KMS-11 (cell line): Measurements from ENCODE around the gene PTPRU.

Source experiments
- H2AFZ ChIP-seq: fragments of 200-600 bp; sonication (generic); 2 replicates; pipeline ENCODE4 v1.6.1; 2016; ENCODE audit warnings: antibody characterized with exemption, mixed run types, low read depth
- H3K27ac ChIP-seq: fragments of 200-600 bp; sonication (generic); 2 replicates; pipeline ENCODE4 v1.6.1; 2016; ENCODE audit warnings: mild to moderate bottlenecking, mixed run types
- H3K27me3 ChIP-seq: fragments of 200-600 bp; sonication (generic); 2 replicates; pipeline ENCODE4 v1.6.1; 2017; ENCODE audit warnings: mild to moderate bottlenecking, low read depth, mixed run types, moderate library complexity; ENCODE audit not compliant: insufficient read depth
- H3K36me3 ChIP-seq: fragments of 200-600 bp; sonication (generic); 2 replicates; pipeline ENCODE4 v1.6.1; 2017; ENCODE audit warnings: mild to moderate bottlenecking, mixed run types; ENCODE audit not compliant: insufficient read depth
- H3K4me1 ChIP-seq: fragments of 200-600 bp; sonication (generic); 2 replicates; pipeline ENCODE4 v1.6.1; 2016; ENCODE audit warnings: mild to moderate bottlenecking, low read depth, mixed run types; ENCODE audit not compliant: poor library complexity, severe bottlenecking
- H3K4me2 ChIP-seq: fragments of 200-600 bp; sonication (generic); 2 replicates; pipeline ENCODE4 v1.7.0; 2016; ENCODE audit warnings: mild to moderate bottlenecking, mixed run types
- H3K4me3 ChIP-seq: fragments of 200-600 bp; sonication (generic); IDR thresholded peaks from 2 replicates; pipeline ENCODE4 v1.6.1; 2017; ENCODE audit warnings: low read depth, low read length, mixed read lengths; ENCODE audit not compliant: insufficient read depth
- H3K79me2 ChIP-seq: fragments of 200-600 bp; sonication (generic); 2 replicates; pipeline ENCODE4 v1.6.1; 2016; ENCODE audit warnings: low read depth, mixed run types; ENCODE audit not compliant: insufficient read depth
- H3K9ac ChIP-seq: fragments of 200-600 bp; sonication (generic); 2 replicates; pipeline ENCODE4 v1.6.1; 2016; ENCODE audit warnings: mild to moderate bottlenecking, mixed run types
- H4K20me1 ChIP-seq: fragments of 200-600 bp; sonication (generic); 2 replicates; pipeline ENCODE4 v1.6.1; 2016; ENCODE audit warnings: mild to moderate bottlenecking, mixed run types; ENCODE audit not compliant: insufficient read depth
- TF ChIP-seq, protein P1 (sequence below): fragments of 200-600 bp; sonication (generic); conservative IDR thresholded peaks from 2 replicates; pipeline ENCODE4 v1.6.1; 2017; ENCODE audit warnings: low read depth, mild to moderate bottlenecking, antibody characterized with exemption, low read length, moderate library complexity, mixed read lengths

Gene PTPRU

DNA sequence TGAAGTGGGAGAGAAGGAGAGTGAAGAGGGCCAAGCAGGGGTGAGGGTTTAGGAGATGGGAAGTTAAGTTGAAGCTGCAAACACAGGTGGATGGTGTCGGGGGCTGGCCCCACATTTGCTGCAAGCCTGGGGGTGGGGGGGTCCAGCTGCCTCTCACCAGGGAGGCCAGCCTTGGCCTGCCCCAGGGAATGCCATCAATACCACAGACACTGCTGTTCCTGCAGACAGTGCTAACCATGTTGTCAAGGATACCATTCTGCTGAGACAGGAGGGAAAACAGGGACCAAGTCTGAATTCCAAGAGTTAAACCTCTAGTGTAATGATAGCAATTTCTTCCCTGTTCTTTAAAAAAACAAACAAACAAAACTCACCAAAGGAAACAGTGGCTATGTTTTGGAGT, 13.6 kb upstream of the PTPRU start:
- Histone ChIP-seq H4K20me1 (no peaks in the 10 kb centered on the region), H3K27me3 (no peaks in the 10 kb centered on the region), H2AFZ (no peak overlapping the region), H3K79me2 (no peaks in the 10 kb centered on the region; the same call in 1 of the 2 replicates), H3K9ac (no peak overlapping the region), H3K27ac (no peak overlapping the region), H3K4me3 (no peak overlapping the region), H3K4me1 (peaks cover 33% of the 10 kb centered on the region), H3K4me2 (no peak overlapping the region), H3K36me3 (no peaks in the 10 kb centered on the region)
- TF ChIP-seq, protein P1, sequence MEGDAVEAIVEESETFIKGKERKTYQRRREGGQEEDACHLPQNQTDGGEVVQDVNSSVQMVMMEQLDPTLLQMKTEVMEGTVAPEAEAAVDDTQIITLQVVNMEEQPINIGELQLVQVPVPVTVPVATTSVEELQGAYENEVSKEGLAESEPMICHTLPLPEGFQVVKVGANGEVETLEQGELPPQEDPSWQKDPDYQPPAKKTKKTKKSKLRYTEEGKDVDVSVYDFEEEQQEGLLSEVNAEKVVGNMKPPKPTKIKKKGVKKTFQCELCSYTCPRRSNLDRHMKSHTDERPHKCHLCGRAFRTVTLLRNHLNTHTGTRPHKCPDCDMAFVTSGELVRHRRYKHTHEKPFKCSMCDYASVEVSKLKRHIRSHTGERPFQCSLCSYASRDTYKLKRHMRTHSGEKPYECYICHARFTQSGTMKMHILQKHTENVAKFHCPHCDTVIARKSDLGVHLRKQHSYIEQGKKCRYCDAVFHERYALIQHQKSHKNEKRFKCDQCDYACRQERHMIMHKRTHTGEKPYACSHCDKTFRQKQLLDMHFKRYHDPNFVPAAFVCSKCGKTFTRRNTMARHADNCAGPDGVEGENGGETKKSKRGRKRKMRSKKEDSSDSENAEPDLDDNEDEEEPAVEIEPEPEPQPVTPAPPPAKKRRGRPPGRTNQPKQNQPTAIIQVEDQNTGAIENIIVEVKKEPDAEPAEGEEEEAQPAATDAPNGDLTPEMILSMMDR: no peak

DNA sequence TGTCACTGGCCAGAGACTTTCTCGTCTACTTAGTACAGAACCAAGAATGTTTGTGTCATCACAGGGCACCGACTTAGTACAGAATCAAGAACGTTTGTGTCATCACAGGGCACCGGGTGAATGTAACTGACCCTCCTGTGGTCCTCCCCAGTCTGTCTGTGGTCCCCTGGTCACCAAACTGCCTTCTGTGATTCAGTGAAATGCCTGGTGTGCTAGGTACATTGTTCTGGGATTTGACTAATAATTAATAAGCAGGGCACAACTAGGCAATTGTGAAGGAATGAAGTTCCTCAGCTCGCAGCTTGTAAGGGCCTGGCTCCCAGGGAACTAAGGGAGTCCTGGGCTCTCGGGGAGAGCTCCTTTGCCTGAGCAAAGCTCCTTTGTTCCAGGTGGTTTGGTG, 12.8 kb upstream of the PTPRU start:
- Histone ChIP-seq H3K4me3 (no peak overlapping the region), H4K20me1 (no peaks in the 10 kb centered on the region), H3K27ac (no peak overlapping the region), H3K27me3 (no peaks in the 10 kb centered on the region), H3K4me1 (peaks cover 29% of the 10 kb centered on the region), H3K79me2 (no peaks in the 10 kb centered on the region; the same call in 1 of the 2 replicates), H2AFZ (no peak overlapping the region), H3K9ac (no peak overlapping the region), H3K36me3 (no peaks in the 10 kb centered on the region), H3K4me2 (no peak overlapping the region)
- TF ChIP-seq, protein P1: no peak

DNA sequence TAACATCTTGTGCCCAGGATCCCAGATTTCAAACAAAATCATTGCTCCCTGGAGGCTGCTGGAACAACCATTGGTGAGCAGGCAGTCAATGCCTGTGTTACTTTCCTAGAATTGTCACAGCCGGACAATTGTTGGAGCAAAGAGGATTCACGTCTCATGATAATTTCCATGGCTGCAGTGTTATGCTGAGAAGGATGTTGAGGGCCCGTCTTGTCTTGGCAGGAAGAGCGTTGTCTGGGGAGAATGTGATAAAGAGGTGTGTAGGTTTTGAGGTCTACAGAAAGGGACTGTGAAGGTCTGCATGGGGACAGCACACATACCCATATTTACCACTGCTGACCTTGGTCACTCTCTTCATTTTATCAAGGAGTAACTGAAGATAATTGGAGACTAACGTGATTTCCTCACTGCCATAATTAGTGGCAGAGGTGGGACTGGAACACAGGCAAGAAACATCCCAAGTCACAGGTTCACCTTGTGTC, 11.9 kb upstream of the PTPRU start:
- no peak overlapping the region for H3K27ac ChIP-seq
- no peaks in the 10 kb centered on the region for H4K20me1 ChIP-seq
- peaks cover 4% of the 10 kb centered on the region; the same call in 1 of the 2 replicates for H3K79me2 ChIP-seq
- no peaks in the 10 kb centered on the region for H3K36me3 ChIP-seq
- peaks cover 22% of the 10 kb centered on the region for H3K4me1 ChIP-seq
- H3K4me2 ChIP-seq: no peak overlapping the region
- H3K27me3 ChIP-seq: no peaks in the 10 kb centered on the region
- no peak overlapping the region for H2AFZ ChIP-seq
- TF ChIP-seq, protein P1: no peak
- H3K4me3 ChIP-seq: no peak overlapping the region
- H3K9ac ChIP-seq: no peak overlapping the region

DNA sequence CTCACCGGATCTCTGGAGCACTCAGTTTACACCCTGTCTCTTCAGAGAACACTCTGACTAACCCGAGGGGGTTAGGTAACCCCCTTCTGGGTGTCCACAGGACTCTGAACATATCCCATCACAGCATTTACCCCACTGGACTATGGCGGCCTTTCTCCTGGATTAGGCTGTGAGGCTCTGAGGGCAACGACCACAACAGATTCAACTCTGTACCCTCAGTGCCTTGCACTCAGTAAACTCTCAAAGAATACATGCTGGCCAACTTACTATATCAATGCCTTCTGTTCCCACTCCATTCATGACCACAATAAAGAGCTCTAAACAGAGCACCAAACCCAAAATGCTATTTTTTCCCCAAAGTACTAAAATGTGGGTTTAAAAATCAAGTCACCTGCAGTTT, 11.0 kb upstream of the PTPRU start:
- no peaks in the 10 kb centered on the region for H4K20me1 ChIP-seq

More for the DNA sequence above, 11.0 kb upstream of the PTPRU start:
- no peak overlapping the region for H3K9ac ChIP-seq
- H3K27ac ChIP-seq: no peak overlapping the region
- H3K4me3 ChIP-seq: no peak overlapping the region
- H3K36me3 ChIP-seq: no peaks in the 10 kb centered on the region
- peaks cover 14% of the 10 kb centered on the region; the same call in 1 of the 2 replicates for H3K79me2 ChIP-seq
- TF ChIP-seq, protein P1: no peak
- no peak overlapping the region for H3K4me2 ChIP-seq
- no peak overlapping the region for H2AFZ ChIP-seq
- peaks cover 19% of the 10 kb centered on the region for H3K4me1 ChIP-seq
- no peaks in the 10 kb centered on the region for H3K27me3 ChIP-seq
